CD4-positive, alpha-beta T cell treated with Interleukin-6 for 4 hours (primary cell): Measurements from ENCODE around the gene PCDHB3.
"Not testable (repeated sequence)": the region's sequence is repeated elsewhere in the genome, so short reads cannot be mapped to it uniquely, and the experiment has no call there.

Experiments
- DNase-seq: peaks from one replicate; pipeline ENCODE4 v3.0.0-alpha.2; 2020; ENCODE audit warnings: mixed read lengths

Gene PCDHB3

GRCh38 chr5:141137346-141137745 lies 37.1 kb downstream of the PCDHB3 start:
- not testable (repeated sequence) for DNase-seq

GRCh38 chr5:141149812-141150211 lies 49.5 kb downstream of the PCDHB3 start, which contains the start of gene PCDHB6:
TSS of gene PCDHB6 (plus strand) at chr5:141150057. CDS start at chr5:141150258, 201 bp downstream.
- peak; percentile 2 for DNase-seq

- no peak for DNase-seq
Observed at GRCh38 chr5:141150224-141150992, 50.1 kb downstream of the PCDHB3 start.

DNA sequence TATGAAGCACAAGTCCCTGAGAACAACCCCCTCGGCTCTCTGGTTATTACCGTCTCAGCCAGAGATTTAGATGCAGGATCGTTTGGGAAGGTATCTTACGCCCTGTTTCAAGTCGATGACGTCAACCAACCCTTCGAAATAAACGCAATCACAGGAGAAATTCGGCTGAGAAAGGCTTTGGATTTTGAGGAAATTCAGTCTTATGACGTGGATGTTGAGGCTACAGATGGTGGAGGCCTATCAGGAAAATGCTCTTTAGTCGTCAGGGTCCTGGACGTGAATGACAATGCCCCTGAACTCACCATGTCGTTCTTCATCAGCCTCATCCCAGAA lies 50.7 kb downstream of the PCDHB3 start:
- DNase-seq, result no peak

- not testable (repeated sequence) for DNase-seq
Observed at GRCh38 chr5:141151632-141152031, 51.4 kb downstream of the PCDHB3 start.

DNA sequence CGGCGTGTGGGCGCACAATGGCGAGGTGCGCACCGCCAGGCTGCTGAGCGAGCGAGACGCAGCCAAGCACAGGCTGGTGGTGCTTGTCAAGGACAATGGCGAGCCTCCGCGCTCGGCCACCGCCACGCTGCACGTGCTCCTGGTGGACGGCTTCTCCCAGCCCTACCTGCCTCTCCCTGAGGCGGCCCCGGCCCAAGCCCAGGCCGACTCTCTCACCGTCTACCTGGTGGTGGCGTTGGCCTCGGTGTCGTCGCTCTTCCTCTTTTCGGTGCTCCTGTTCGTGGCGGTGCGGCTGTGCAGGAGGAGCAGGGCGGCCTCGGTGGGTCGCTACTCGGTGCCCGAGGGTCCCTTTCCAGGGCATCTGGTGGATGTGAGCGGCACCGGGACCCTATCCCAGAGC lies 51.8 kb downstream of the PCDHB3 start:
- not testable (repeated sequence) for DNase-seq
